ENCODE data around the gene DNAH1. TPM values are rescaled to one million over a fixed set of nuclear protein-coding genes. Genes with fewer than 3 reads are reported as not detected.

The DNAH1 gene
- total RNA-seq, 1 donor from 2014 or later, result 3.3 TPM

- Mint-ChIP-seq H3K4me1 (ENCODE audit: unreplicated experiment) (peaks cover 72% of the 10 kb centered on the region), H3K36me3 (ENCODE audit: low read depth, unreplicated experiment) (peaks cover 40% of the 10 kb centered on the region), H3K27me3 (ENCODE audit: unreplicated experiment) (peaks cover 7% of the 10 kb centered on the region), H3K27ac (ENCODE audit: unreplicated experiment) (peak overlapping the region; percentile 91), H3K9me3 (ENCODE audit: unreplicated experiment) (no peaks in the 10 kb centered on the region), H3K4me3 (ENCODE audit: unreplicated experiment) (peak overlapping the region; percentile 44)
- no peak for TF ChIP-seq CTCF (IDR thresholded peaks at IDR 0.05; ENCODE audit: unreplicated experiment)
- no peak for DNase-seq (ENCODE audit: low spot score)
These were observed 117.3 kb downstream of the DNAH1 start for GRCh38 chr3:52433328-52433995.

GRCh38 chr3:52433996-52434479, 117.9 kb downstream of the DNAH1 start:
- Mint-ChIP-seq H3K36me3 (ENCODE audit: low read depth, unreplicated experiment) (peaks cover 41% of the 10 kb centered on the region), H3K27ac (ENCODE audit: unreplicated experiment) (peak overlapping the region; percentile 91), H3K4me3 (ENCODE audit: unreplicated experiment) (peak overlapping the region; percentile 62), H3K27me3 (ENCODE audit: unreplicated experiment) (peaks cover 6% of the 10 kb centered on the region), H3K9me3 (ENCODE audit: unreplicated experiment) (no peaks in the 10 kb centered on the region), H3K4me1 (ENCODE audit: unreplicated experiment) (peaks cover 67% of the 10 kb centered on the region)
- TF ChIP-seq CTCF (IDR thresholded peaks at IDR 0.05; ENCODE audit: unreplicated experiment), result no peak
- no peak for DNase-seq (ENCODE audit: low spot score)

GRCh38 chr3:52434491-52435115, 118.5 kb downstream of the DNAH1 start:
- H3K27ac Mint-ChIP-seq (ENCODE audit: unreplicated experiment), result peak overlapping the region; percentile 91
- H3K27me3 Mint-ChIP-seq (ENCODE audit: unreplicated experiment), result peaks cover 5% of the 10 kb centered on the region
- H3K4me3 Mint-ChIP-seq (ENCODE audit: unreplicated experiment), result peak overlapping the region; percentile 62
- TF ChIP-seq CTCF (IDR thresholded peaks at IDR 0.05; ENCODE audit: unreplicated experiment), result no peak
- peaks cover 61% of the 10 kb centered on the region for H3K4me1 Mint-ChIP-seq (ENCODE audit: unreplicated experiment)
- no peaks in the 10 kb centered on the region for H3K9me3 Mint-ChIP-seq (ENCODE audit: unreplicated experiment)
- H3K36me3 Mint-ChIP-seq (ENCODE audit: low read depth, unreplicated experiment), result peaks cover 44% of the 10 kb centered on the region
- no peak for DNase-seq (ENCODE audit: low spot score)

- Mint-ChIP-seq H3K36me3 (ENCODE audit: low read depth, unreplicated experiment) (peaks cover 44% of the 10 kb centered on the region), H3K27ac (ENCODE audit: unreplicated experiment) (peak overlapping the region; percentile 91), H3K27me3 (ENCODE audit: unreplicated experiment) (peaks cover 5% of the 10 kb centered on the region), H3K4me1 (ENCODE audit: unreplicated experiment) (peaks cover 53% of the 10 kb centered on the region), H3K4me3 (ENCODE audit: unreplicated experiment) (no peak overlapping the region), H3K9me3 (ENCODE audit: unreplicated experiment) (no peaks in the 10 kb centered on the region)
- no peak for DNase-seq (ENCODE audit: low spot score)
- TF ChIP-seq CTCF (IDR thresholded peaks at IDR 0.05; ENCODE audit: unreplicated experiment), result no peak
These were observed 119.4 kb downstream of the DNAH1 start for GRCh38 chr3:52435246-52436101.

Measured in endothelial cell (in vitro differentiated cells).